Endothelial cell (in vitro differentiated cells): ENCODE measurements around the gene PTPRB. TPM values are rescaled to one million over a fixed set of nuclear protein-coding genes. Genes with fewer than 3 reads are reported as not detected.

Source experiments
- DNase-seq: peaks from one replicate; pipeline ENCODE4 v3.0.0; 2021; ENCODE audit warnings: low spot score
- H3K27ac Mint-ChIP-seq: one replicate; pipeline ENCODE4 v1.8.0; 2021; ENCODE audit warnings: mixed read lengths, inconsistent platforms; ENCODE audit not compliant: unreplicated experiment
- H3K27me3 Mint-ChIP-seq: one replicate; pipeline ENCODE4 v1.8.0; 2021; ENCODE audit warnings: mild to moderate bottlenecking, moderate library complexity, mixed read lengths, inconsistent platforms; ENCODE audit not compliant: unreplicated experiment
- H3K36me3 Mint-ChIP-seq: one replicate; pipeline ENCODE4 v1.8.0; 2021; ENCODE audit warnings: mild to moderate bottlenecking, low read depth, mixed read lengths, inconsistent platforms; ENCODE audit not compliant: unreplicated experiment
- H3K4me1 Mint-ChIP-seq: one replicate; pipeline ENCODE4 v1.8.0; 2021; ENCODE audit warnings: mild to moderate bottlenecking, mixed read lengths, inconsistent platforms; ENCODE audit not compliant: unreplicated experiment
- H3K4me3 Mint-ChIP-seq: one replicate; pipeline ENCODE4 v1.8.0; 2021; ENCODE audit warnings: mild to moderate bottlenecking, mixed read lengths, inconsistent platforms; ENCODE audit not compliant: unreplicated experiment
- H3K9me3 Mint-ChIP-seq: one replicate; pipeline ENCODE4 v1.8.0; 2021; ENCODE audit warnings: mixed read lengths, inconsistent platforms; ENCODE audit not compliant: unreplicated experiment
- CTCF ChIP-seq: fragments of 200-600 bp; sonication (generic); IDR thresholded peaks from one replicate; pipeline ENCODE4 v1.5.0; 2021; ENCODE audit warnings: antibody characterized with exemption; ENCODE audit not compliant: unreplicated experiment
- total RNA-seq: library from RNA; stranded (reverse); fragmentation: NEBNext Ultra II Directional; extraction: Animal tissue kit (Norgen Biotek cat#: 25700); gene quantifications from one replicate; pipeline ENCODE4 v1.2.1, GENCODE V29; 2021; ENCODE audit not compliant: unreplicated experiment

Gene PTPRB
- total RNA-seq, 1 donor from 2014 or later, result 162 TPM

DNA sequence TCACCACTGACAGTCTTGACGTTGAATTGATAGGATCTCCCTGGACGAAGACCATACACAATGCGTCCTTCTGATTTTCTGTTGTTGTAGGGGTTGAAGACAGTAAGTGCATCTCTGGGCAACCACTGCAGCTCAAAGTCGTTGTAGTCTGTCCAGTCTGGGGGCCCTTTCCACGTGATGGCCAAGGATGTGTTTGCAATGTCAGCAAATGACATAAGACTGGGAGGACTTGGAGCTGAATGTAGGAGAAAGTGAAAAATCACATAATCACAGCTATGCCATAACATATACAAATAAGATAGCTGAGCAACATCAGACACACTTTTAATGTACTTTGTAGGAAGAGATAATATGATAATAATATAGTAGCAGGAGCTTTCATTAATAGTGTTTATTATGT is 77.8 kb downstream of the PTPRB start:
- Mint-ChIP-seq H3K36me3 (peaks cover 87% of the 10 kb centered on the region), H3K27ac (no peak overlapping the region), H3K27me3 (no peaks in the 10 kb centered on the region), H3K9me3 (no peaks in the 10 kb centered on the region), H3K4me1 (peaks cover 13% of the 10 kb centered on the region), H3K4me3 (peak overlapping the region; percentile 8)
- no peak for DNase-seq
- TF ChIP-seq CTCF, result no peak

DNA sequence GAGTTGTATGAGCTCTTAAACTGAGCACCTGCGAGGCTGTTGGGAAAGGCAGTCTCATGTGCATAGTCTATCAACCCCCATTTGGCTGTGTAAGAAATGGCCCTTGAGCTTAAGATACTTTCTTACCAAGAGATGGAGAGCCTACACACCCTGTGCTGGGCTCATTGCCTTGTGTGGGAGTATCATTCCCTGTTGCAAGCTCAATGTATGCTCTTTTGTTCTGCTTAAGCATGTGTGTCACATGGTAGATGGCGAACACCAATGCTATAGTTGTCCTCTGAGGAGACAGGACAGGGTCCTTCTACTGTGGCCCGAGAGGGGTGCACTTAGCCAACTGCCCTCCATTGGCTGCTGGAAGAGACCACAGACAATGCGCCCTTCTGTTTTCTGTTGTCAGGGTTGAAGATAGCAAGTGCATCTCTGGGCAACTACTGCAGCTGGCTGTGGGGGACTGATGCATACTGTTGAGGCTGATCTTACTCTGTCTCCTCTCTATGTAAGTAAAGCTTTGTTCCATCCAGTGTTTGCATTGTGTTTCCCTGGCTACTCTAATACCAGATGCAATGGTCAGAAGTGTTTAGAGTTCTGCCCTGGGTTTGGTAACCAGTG is 79.5 kb downstream of the PTPRB start:
- Mint-ChIP-seq H3K27ac (no peak overlapping the region), H3K4me3 (no peak overlapping the region), H3K36me3 (peaks cover 88% of the 10 kb centered on the region), H3K4me1 (peaks cover under 1% of the 10 kb centered on the region), H3K9me3 (no peaks in the 10 kb centered on the region), H3K27me3 (no peaks in the 10 kb centered on the region)
- no peak for DNase-seq
- no peak for TF ChIP-seq CTCF

DNA sequence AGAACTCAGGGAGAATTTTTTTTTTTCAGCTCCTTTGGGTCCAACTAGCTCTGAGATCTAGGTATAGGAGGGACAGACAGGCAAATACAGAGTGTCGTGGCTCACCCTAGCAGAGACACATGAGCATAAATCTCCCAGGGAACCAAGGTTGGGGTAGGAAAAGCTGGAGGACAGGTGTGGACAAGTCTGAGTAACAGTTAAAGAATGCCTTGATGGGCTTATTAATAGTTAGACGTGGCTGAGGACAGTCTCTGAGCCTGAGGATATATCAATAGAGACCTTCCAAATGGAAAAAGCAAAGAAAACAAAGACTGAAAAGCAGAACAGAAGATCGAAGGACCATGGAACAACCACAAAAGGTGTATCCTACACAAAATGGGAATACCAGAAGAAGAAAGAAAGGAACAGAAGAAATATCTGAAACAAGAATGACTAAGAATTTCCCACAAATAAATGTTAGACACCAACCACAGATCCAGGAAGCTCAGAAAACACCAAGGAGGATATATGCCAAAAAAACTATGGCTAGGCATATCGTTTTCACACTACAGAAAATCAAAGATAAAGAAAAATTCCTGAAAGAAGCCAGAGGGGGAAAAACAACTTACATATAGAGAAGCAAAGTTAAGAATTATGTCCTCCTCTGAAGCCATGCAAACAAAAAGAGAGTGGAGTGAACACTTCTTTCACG is 80.9 kb downstream of the PTPRB start:
- no peak for TF ChIP-seq CTCF
- Mint-ChIP-seq H3K4me3 (no peak overlapping the region), H3K27me3 (no peaks in the 10 kb centered on the region), H3K9me3 (no peaks in the 10 kb centered on the region), H3K36me3 (peaks cover 80% of the 10 kb centered on the region), H3K4me1 (no peaks in the 10 kb centered on the region), H3K27ac (no peak overlapping the region)
- DNase-seq, result no peak

- no peak for DNase-seq
- no peaks in the 10 kb centered on the region for H3K9me3 Mint-ChIP-seq
- peaks cover 1% of the 10 kb centered on the region for H3K27me3 Mint-ChIP-seq
- no peak overlapping the region for H3K27ac Mint-ChIP-seq
- H3K4me3 Mint-ChIP-seq, result no peak overlapping the region
- no peaks in the 10 kb centered on the region for H3K4me1 Mint-ChIP-seq
- peaks cover 78% of the 10 kb centered on the region for H3K36me3 Mint-ChIP-seq
- no peak for TF ChIP-seq CTCF
These were observed 82.1 kb downstream of the PTPRB start for GRCh38 chr12:70555081-70555480.

DNA sequence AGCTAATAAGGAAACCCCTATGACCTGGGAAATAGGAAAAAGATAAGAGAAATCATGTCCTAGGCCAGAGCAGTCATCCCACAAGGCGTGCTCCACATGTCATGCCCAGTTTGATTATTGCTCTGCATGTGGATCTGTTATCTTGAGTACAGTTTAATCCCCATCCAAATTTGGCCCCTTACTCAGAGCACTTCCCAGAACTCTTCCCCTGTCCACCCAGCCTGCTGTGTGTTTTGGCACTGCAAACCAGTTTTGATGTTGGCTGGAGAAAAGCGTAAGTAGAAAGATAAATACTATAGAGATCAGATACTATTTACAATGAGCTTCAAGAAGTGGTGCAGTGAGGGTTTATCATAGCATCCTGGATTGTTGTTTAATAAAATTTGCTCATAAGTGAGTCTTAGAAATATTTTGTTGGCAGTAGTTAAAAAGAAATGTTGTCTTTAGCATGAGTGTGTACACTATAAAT is 83.8 kb downstream of the PTPRB start:
- peaks cover 2% of the 10 kb centered on the region for H3K27me3 Mint-ChIP-seq
- TF ChIP-seq CTCF, result no peak
- DNase-seq, result no peak
- H3K4me3 Mint-ChIP-seq, result no peak overlapping the region
- peaks cover 2% of the 10 kb centered on the region for H3K4me1 Mint-ChIP-seq
- H3K36me3 Mint-ChIP-seq, result peaks cover 79% of the 10 kb centered on the region
- no peak overlapping the region for H3K27ac Mint-ChIP-seq
- H3K9me3 Mint-ChIP-seq, result no peaks in the 10 kb centered on the region
